OCI-LY7 (cell line): Measurements from ENCODE around the gene LILRB5.
"Not testable (repeated sequence)": the region's sequence is repeated elsewhere in the genome, so short reads cannot be mapped to it uniquely, and the experiment has no call there.

Experiments
- EZH2phosphoT487 ChIP-seq: fragments of 200-600 bp; sonication (generic); IDR thresholded peaks from 2 replicates; pipeline ENCODE4 v1.6.1; 2018; ENCODE audit warnings: low read depth, borderline replicate concordance, mild to moderate bottlenecking, mixed run types, antibody characterized with exemption, low read length, moderate library complexity, mixed read lengths
- TF ChIP-seq, protein P1 (sequence below): fragments of 200-600 bp; sonication (generic); conservative IDR thresholded peaks from 2 replicates; pipeline ENCODE4 v1.5.1; 2014; ENCODE audit warnings: mild to moderate bottlenecking, antibody characterized with exemption, low read length, moderate library complexity, mixed read lengths

DNA sequence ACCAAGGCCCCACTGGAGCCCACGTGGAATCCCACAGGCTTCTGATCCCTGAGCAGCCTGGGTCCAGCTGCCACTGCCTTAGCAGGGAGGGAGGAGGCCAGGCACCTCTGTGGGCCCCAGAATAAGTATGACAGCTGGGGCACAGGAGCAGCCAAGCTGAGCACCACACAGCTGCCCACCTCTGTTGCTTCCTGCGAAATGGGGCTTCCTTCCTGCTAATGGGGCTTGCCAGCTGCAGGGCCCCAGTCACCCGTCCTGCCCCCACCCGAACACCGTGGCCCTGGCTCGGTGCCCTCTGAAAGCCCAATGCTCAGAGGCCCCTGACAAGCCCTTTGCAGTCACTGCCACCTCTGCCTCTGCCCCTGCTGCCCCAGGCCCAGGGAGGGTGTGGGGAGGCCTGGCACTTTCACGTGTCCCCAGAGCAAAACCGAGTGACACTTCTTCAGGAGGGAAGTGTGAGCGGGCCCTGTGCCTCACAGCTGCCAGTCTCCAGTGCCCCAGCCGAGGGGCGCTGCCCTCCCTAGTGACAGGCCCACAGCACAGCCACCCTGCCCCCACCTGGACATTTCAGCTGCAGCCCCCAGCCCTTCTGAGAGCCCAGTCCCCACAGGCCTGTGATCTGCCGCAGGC lies 28.5 kb upstream of the LILRB5 start:
- TF ChIP-seq, protein P1, sequence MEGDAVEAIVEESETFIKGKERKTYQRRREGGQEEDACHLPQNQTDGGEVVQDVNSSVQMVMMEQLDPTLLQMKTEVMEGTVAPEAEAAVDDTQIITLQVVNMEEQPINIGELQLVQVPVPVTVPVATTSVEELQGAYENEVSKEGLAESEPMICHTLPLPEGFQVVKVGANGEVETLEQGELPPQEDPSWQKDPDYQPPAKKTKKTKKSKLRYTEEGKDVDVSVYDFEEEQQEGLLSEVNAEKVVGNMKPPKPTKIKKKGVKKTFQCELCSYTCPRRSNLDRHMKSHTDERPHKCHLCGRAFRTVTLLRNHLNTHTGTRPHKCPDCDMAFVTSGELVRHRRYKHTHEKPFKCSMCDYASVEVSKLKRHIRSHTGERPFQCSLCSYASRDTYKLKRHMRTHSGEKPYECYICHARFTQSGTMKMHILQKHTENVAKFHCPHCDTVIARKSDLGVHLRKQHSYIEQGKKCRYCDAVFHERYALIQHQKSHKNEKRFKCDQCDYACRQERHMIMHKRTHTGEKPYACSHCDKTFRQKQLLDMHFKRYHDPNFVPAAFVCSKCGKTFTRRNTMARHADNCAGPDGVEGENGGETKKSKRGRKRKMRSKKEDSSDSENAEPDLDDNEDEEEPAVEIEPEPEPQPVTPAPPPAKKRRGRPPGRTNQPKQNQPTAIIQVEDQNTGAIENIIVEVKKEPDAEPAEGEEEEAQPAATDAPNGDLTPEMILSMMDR, result not testable (repeated sequence)
- TF ChIP-seq EZH2phosphoT487, result not testable (repeated sequence)
